Nephron (organoid): ENCODE data around the gene FOXO1.

ENCODE experiments used
- H3K27ac Mint-ChIP-seq, 3 experiments: 2 replicates each; pipeline ENCODE4 v1.8.0; 2020; ENCODE audit warnings: mixed read lengths in 3 of 3, mild to moderate bottlenecking in 2 of 3, moderate library complexity in 1 of 3
- H3K27me3 Mint-ChIP-seq: 2 replicates; pipeline ENCODE4 v1.8.0; 2021; ENCODE audit warnings: low read depth, mild to moderate bottlenecking, moderate library complexity, mixed read lengths
- H3K36me3 Mint-ChIP-seq: 2 replicates; pipeline ENCODE4 v1.8.0; 2020; ENCODE audit warnings: low read depth, mixed read lengths
- H3K4me1 Mint-ChIP-seq: 2 replicates; pipeline ENCODE4 v1.8.0; 2020; ENCODE audit warnings: mixed read lengths
- H3K4me3 Mint-ChIP-seq, 3 experiments: 2 replicates each; pipeline ENCODE4 v1.8.0; 2020; ENCODE audit warnings: mild to moderate bottlenecking in 3 of 3, mixed read lengths in 3 of 3, moderate library complexity in 2 of 3
- H3K9me3 Mint-ChIP-seq: 2 replicates; pipeline ENCODE4 v1.8.0; 2020; ENCODE audit warnings: mixed read lengths
- TF ChIP-seq, protein P1 (sequence below), 3 experiments: fragments of 200-600 bp; sonication (generic); IDR thresholded peaks; one replicate each; pipeline ENCODE4 v1.5.0; 2021; ENCODE audit warnings: antibody characterized with exemption in 3 of 3; ENCODE audit not compliant: unreplicated experiment in 3 of 3

FOXO1 gene

DNA sequence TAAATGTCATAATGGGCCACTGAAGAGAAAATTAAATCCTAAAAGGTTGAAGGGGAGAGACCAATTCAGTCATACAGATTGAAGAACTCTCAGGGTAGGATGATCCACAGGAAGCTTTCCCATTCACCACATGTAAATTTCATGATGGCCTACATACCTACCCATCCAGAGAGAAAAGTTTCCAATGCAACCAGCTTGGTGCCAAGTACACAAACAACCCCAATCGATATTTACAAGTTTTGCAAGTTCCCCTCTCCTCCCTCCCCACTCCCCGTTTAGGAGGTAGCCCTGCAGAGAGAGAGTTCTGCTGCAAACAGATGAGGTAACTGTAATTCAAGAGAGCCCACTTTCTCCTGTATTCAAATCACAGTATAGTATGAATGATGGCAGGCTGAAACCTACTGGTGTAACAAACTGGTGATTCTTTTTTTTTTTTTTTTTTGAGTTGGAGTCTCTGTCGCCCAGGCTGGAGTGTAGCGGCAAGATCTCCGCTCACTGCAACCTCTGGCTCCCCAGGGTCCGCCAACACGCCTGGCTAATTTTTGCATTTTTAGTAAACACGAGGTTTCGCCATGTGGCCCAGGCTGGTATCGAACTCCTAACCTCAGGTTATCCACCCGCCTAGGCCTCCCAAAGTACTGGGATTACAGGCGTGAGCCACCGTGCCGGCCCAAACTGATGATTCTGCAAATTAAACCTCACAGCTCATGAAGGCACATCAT, 14.4 kb downstream of the FOXO1 start:
- Mint-ChIP-seq H3K9me3 (no peaks in the 10 kb centered on the region), H3K36me3 (no peaks in the 10 kb centered on the region), H3K4me1 (peaks cover 29% of the 10 kb centered on the region), H3K27me3 (no peaks in the 10 kb centered on the region), H3K4me3 (no peak overlapping the region), H3K27ac (no peak overlapping the region)
- TF ChIP-seq, protein P1, sequence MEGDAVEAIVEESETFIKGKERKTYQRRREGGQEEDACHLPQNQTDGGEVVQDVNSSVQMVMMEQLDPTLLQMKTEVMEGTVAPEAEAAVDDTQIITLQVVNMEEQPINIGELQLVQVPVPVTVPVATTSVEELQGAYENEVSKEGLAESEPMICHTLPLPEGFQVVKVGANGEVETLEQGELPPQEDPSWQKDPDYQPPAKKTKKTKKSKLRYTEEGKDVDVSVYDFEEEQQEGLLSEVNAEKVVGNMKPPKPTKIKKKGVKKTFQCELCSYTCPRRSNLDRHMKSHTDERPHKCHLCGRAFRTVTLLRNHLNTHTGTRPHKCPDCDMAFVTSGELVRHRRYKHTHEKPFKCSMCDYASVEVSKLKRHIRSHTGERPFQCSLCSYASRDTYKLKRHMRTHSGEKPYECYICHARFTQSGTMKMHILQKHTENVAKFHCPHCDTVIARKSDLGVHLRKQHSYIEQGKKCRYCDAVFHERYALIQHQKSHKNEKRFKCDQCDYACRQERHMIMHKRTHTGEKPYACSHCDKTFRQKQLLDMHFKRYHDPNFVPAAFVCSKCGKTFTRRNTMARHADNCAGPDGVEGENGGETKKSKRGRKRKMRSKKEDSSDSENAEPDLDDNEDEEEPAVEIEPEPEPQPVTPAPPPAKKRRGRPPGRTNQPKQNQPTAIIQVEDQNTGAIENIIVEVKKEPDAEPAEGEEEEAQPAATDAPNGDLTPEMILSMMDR (IDR thresholded peaks at IDR 0.05; ENCODE audit: unreplicated experiment in 3 of 3): no peak

DNA sequence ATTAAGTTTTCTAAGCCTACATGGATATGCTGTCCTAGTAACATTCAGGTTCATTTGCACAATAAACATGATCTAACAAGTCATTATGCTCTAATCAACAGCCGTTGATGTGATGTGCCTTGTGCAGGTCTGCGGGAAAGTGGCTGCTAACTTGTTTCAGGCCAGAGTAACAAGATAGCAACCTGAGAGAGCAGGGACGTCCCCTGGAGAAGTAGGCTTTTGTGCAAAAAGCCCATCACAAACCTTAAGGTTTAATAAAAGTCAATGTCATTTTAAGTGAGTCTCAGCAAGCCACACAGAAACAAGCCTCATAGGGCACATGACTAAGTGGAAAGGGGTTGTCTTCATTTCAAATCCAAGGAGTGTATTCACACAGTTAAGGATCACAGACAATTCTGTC, 17.6 kb downstream of the FOXO1 start:
- Mint-ChIP-seq H3K4me3 (no peak overlapping the region), H3K4me1 (peaks cover 46% of the 10 kb centered on the region), H3K27ac (no peak overlapping the region), H3K36me3 (no peaks in the 10 kb centered on the region), H3K27me3 (no peaks in the 10 kb centered on the region), H3K9me3 (no peaks in the 10 kb centered on the region)
- TF ChIP-seq, protein P1 (IDR thresholded peaks at IDR 0.05; ENCODE audit: unreplicated experiment in 3 of 3): no peak

DNA sequence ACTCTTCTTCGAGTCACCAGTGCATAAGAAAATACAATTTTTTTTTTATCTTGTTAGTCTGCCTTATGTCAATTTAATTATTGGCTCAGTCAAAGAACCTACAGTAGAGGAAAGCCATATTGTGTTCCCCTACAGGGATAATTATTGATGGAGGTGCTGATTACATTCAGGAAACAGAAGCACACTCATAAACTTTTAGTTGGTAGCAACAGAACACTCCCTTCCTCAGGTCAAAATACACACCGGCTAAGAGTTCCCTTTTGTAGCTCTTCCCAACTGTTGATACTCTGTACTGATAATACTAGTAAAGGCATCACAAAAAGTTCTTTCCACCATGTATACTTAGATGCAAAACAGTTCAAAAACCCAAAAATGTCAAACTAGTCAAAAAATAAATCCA, 18.4 kb downstream of the FOXO1 start:
- H3K9me3 Mint-ChIP-seq: no peaks in the 10 kb centered on the region
- H3K36me3 Mint-ChIP-seq: no peaks in the 10 kb centered on the region
- TF ChIP-seq, protein P1 (IDR thresholded peaks at IDR 0.05; ENCODE audit: unreplicated experiment in 3 of 3): no peak
- peaks cover 43% of the 10 kb centered on the region for H3K4me1 Mint-ChIP-seq
- no peak overlapping the region for H3K4me3 Mint-ChIP-seq
- H3K27ac Mint-ChIP-seq: no peak overlapping the region
- H3K27me3 Mint-ChIP-seq: no peaks in the 10 kb centered on the region

DNA sequence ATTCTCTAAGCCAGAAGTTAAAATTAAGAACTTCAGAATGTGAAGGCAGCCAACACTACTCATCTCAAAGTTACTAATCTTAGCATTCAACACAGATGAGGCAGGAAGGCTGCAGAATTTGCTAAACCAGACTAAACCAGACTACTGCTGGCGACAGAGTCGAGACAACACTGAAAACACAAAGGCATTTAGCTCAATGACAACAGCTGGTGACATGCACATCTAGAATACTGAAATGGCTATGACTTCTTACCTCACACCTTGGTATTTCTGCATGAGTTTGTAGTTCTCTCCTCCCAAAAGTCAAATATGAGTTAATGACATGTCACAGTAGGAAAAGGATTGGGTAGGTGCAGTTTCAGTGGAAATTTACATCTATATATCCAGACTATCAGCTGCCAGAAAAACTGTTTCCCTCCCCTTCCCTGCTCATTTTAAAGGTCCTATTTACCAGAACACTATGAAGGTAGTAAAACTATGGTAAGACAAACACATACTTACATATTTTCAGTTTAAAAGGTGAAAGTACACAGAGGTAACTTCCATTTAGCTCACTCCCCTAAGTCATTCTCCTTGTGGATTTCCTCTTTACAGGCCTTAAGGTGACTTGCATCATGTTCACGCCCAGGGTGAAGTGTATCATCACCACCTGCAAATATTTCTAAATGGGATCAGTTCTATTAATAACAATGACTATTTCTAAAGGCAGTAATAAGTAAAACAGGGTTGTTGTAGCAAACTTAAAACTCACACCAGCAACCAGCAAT, 21.4 kb downstream of the FOXO1 start:
- H3K27me3 Mint-ChIP-seq: no peaks in the 10 kb centered on the region
- H3K4me1 Mint-ChIP-seq: peaks cover 48% of the 10 kb centered on the region
- TF ChIP-seq, protein P1 (IDR thresholded peaks at IDR 0.05; ENCODE audit: unreplicated experiment in 3 of 3): no peak
- no peaks in the 10 kb centered on the region for H3K36me3 Mint-ChIP-seq
- H3K9me3 Mint-ChIP-seq: no peaks in the 10 kb centered on the region
- no peak overlapping the region for H3K4me3 Mint-ChIP-seq
- peak overlapping the region in 1 of 3 experiments; percentile 9 for H3K27ac Mint-ChIP-seq

DNA sequence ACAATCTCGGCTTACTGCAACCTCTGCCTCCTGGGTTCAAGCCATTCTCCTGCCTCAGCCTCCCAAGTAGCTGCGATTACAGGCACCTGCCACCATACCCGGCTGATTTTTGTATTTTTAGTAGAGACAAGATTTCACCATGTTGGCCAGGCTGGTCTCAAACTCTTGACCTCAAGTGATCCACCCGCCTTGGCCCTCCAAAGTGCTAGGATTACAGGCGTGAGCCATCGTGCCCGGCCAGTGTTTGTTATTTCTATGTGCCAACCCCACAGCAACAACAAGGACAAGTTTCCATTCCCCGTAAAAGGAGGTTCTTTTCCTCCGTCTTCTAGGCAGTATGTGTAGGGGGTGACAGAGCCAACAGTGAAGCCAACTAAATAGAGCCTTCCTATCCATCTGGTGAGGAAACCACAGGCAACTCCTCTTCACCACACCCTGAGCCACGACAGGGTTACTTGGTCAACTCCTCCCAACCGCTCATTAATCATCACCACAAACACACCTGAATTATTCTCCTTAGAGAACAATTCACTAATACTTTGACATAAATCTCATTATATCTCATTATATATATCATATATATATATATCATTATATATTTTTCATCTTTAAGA, 25.5 kb downstream of the FOXO1 start:
- peaks cover 52% of the 10 kb centered on the region for H3K4me1 Mint-ChIP-seq

More for the DNA sequence above, 25.5 kb downstream of the FOXO1 start:
- Mint-ChIP-seq H3K27ac (no peak overlapping the region), H3K9me3 (no peaks in the 10 kb centered on the region), H3K4me3 (no peak overlapping the region), H3K36me3 (no peaks in the 10 kb centered on the region), H3K27me3 (no peaks in the 10 kb centered on the region)
- TF ChIP-seq, protein P1 (IDR thresholded peaks at IDR 0.05; ENCODE audit: unreplicated experiment in 3 of 3): no peak
